ENCODE results near the gene DUSP3.

DUSP3 gene

GRCh38 chr17:43768943-43769342 lies 9.8 kb downstream of the DUSP3 start:
- DNase-seq (ENCODE audit: low read depth in 2 of 2), result no peak

- DNase-seq (ENCODE audit: low read depth in 2 of 2), result no peak
Observed at GRCh38 chr17:43768382-43768781, 10.4 kb downstream of the DUSP3 start.

GRCh38 chr17:43767713-43768059 lies 11.1 kb downstream of the DUSP3 start:
- no peak for DNase-seq (ENCODE audit: low read depth in 2 of 2)

GRCh38 chr17:43767053-43767712 lies 11.6 kb downstream of the DUSP3 start:
- no peak for DNase-seq (ENCODE audit: low read depth in 2 of 2)

GRCh38 chr17:43766413-43767052 lies 12.2 kb downstream of the DUSP3 start:
- peak; percentile 22 to 23 for DNase-seq (ENCODE audit: low read depth in 2 of 2)

- peak; percentile 71 to 79 for DNase-seq (ENCODE audit: low read depth in 2 of 2)
Observed at GRCh38 chr17:43760254-43760852, 18.4 kb downstream of the DUSP3 start.

GRCh38 chr17:43759836-43760235 lies 18.9 kb downstream of the DUSP3 start:
- DNase-seq (ENCODE audit: low read depth in 2 of 2), result no peak

- DNase-seq (ENCODE audit: low read depth in 2 of 2), result no peak
Observed at GRCh38 chr17:43758497-43759174, 20.1 kb downstream of the DUSP3 start, which contains the start of gene SOST. Gene SOST, minus strand, starts transcription at chr17:43758791. Its CDS starts 50 bp downstream, at chr17:43758741.

GRCh38 chr17:43758086-43758485 lies 20.7 kb downstream of the DUSP3 start:
- no peak for DNase-seq (ENCODE audit: low read depth in 2 of 2)

- DNase-seq (ENCODE audit: low read depth in 2 of 2), result no peak
Observed at GRCh38 chr17:43757171-43757660, 21.6 kb downstream of the DUSP3 start.

GRCh38 chr17:43756201-43756600 lies 22.6 kb downstream of the DUSP3 start:
- DNase-seq (ENCODE audit: low read depth in 2 of 2), result no peak

GRCh38 chr17:43755389-43755875 lies 23.3 kb downstream of the DUSP3 start:
- no peak for DNase-seq (ENCODE audit: low read depth in 2 of 2)

- DNase-seq (ENCODE audit: low read depth in 2 of 2), result no peak
Observed at GRCh38 chr17:43754947-43755346, 23.8 kb downstream of the DUSP3 start.

GRCh38 chr17:43753493-43754129 lies 25.2 kb downstream of the DUSP3 start:
- no peak for DNase-seq (ENCODE audit: low read depth in 2 of 2)

GRCh38 chr17:43750153-43750552 lies 28.6 kb downstream of the DUSP3 start:
- no peak for DNase-seq (ENCODE audit: low read depth in 2 of 2)

- DNase-seq (ENCODE audit: low read depth in 2 of 2), result no peak
Observed at GRCh38 chr17:43745541-43745940, 33.2 kb downstream of the DUSP3 start.

- no peak for DNase-seq (ENCODE audit: low read depth in 2 of 2)
Observed at GRCh38 chr17:43741636-43742035, 37.1 kb downstream of the DUSP3 start.

- DNase-seq (ENCODE audit: low read depth in 2 of 2), result no peak
Observed at GRCh38 chr17:43740541-43740940, 38.2 kb downstream of the DUSP3 start.

GRCh38 chr17:43737722-43738121 lies 41.1 kb downstream of the DUSP3 start:
- no peak for DNase-seq (ENCODE audit: low read depth in 2 of 2)

- DNase-seq (ENCODE audit: low read depth in 2 of 2), result no peak
Observed at GRCh38 chr17:43736389-43736788, 42.4 kb downstream of the DUSP3 start.

GRCh38 chr17:43734376-43734775 lies 44.4 kb downstream of the DUSP3 start:
- no peak for DNase-seq (ENCODE audit: low read depth in 2 of 2)

GRCh38 chr17:43733956-43734355 lies 44.8 kb downstream of the DUSP3 start:
- no peak for DNase-seq (ENCODE audit: low read depth in 2 of 2)

Measured in stimulated activated CD8-positive, alpha-beta memory T cell treated with anti-CD3 and anti-CD28 coated beads, Interleukin-7, amount 100 ng/mL, for 1 hour (primary cell).